ENCODE results near the gene DNAH3.
"Not testable (repeated sequence)": the region's sequence is repeated elsewhere in the genome, so short reads cannot be mapped to it uniquely, and the experiment has no call there.

DNAH3 gene

GRCh38 chr16:21083729-21084268 is 66.8 kb downstream of the DNAH3 start:
- H3K4me3 ChIP-seq (ENCODE audit: low read length), result no peak overlapping the region
- DNase-seq (ENCODE audit: low read depth, low spot score), result no peak

- no peak for DNase-seq (ENCODE audit: low read depth, low spot score)
- no peak overlapping the region for H3K4me3 ChIP-seq (ENCODE audit: low read length)
Measured at GRCh38 chr16:21081329-21081728, 69.3 kb downstream of the DNAH3 start.

- H3K4me3 ChIP-seq (ENCODE audit: low read length), result no peak overlapping the region
Measured at GRCh38 chr16:21078563-21078962, 72.1 kb downstream of the DNAH3 start.

GRCh38 chr16:21076186-21076883 is 74.3 kb downstream of the DNAH3 start:
- H3K4me3 ChIP-seq (ENCODE audit: low read length), result no peak overlapping the region

More at GRCh38 chr16:21078563-21078962, 72.1 kb downstream of the DNAH3 start:
- no peak for DNase-seq (ENCODE audit: low read depth, low spot score)

GRCh38 chr16:21075252-21075651 is 75.4 kb downstream of the DNAH3 start:
- no peak for DNase-seq (ENCODE audit: low read depth, low spot score)
- no peak overlapping the region for H3K4me3 ChIP-seq (ENCODE audit: low read length)

More at GRCh38 chr16:21076186-21076883, 74.3 kb downstream of the DNAH3 start:
- DNase-seq (ENCODE audit: low read depth, low spot score), result no peak

GRCh38 chr16:21072976-21073375 is 77.7 kb downstream of the DNAH3 start:
- DNase-seq (ENCODE audit: low read depth, low spot score), result no peak
- no peak overlapping the region for H3K4me3 ChIP-seq (ENCODE audit: low read length)

GRCh38 chr16:21071741-21072140 is 78.9 kb downstream of the DNAH3 start:
- DNase-seq (ENCODE audit: low read depth, low spot score), result no peak
- no peak overlapping the region for H3K4me3 ChIP-seq (ENCODE audit: low read length)

GRCh38 chr16:21070564-21070963 is 80.1 kb downstream of the DNAH3 start:
- H3K4me3 ChIP-seq (ENCODE audit: low read length), result no peak overlapping the region
- DNase-seq (ENCODE audit: low read depth, low spot score), result no peak

GRCh38 chr16:21069986-21070385 is 80.7 kb downstream of the DNAH3 start:
- DNase-seq (ENCODE audit: low read depth, low spot score), result no peak
- no peak overlapping the region for H3K4me3 ChIP-seq (ENCODE audit: low read length)

- DNase-seq (ENCODE audit: low read depth, low spot score), result no peak
Measured at GRCh38 chr16:21064203-21064602, 86.4 kb downstream of the DNAH3 start.

GRCh38 chr16:21063314-21063713 is 87.3 kb downstream of the DNAH3 start:
- not testable (repeated sequence) for H3K4me3 ChIP-seq (ENCODE audit: low read length); DNase-seq (ENCODE audit: low read depth, low spot score)

More at GRCh38 chr16:21064203-21064602, 86.4 kb downstream of the DNAH3 start:
- no peak overlapping the region for H3K4me3 ChIP-seq (ENCODE audit: low read length)

- no peak overlapping the region for H3K4me3 ChIP-seq (ENCODE audit: low read length)
- no peak for DNase-seq (ENCODE audit: low read depth, low spot score)
Measured at GRCh38 chr16:21060027-21060510, 90.6 kb downstream of the DNAH3 start.

GRCh38 chr16:21057875-21058274 is 92.8 kb downstream of the DNAH3 start:
- no peak for DNase-seq (ENCODE audit: low read depth, low spot score)
- H3K4me3 ChIP-seq (ENCODE audit: low read length), result no peak overlapping the region

- H3K4me3 ChIP-seq (ENCODE audit: low read length), result no peak overlapping the region
- no peak for DNase-seq (ENCODE audit: low read depth, low spot score)
Measured at GRCh38 chr16:21056396-21056795, 94.2 kb downstream of the DNAH3 start.

- DNase-seq (ENCODE audit: low read depth, low spot score); H3K4me3 ChIP-seq (ENCODE audit: low read length): not testable (repeated sequence)
Measured at GRCh38 chr16:21055738-21056137, 94.9 kb downstream of the DNAH3 start.

GRCh38 chr16:21053590-21053989 is 97.1 kb downstream of the DNAH3 start:
- DNase-seq (ENCODE audit: low read depth, low spot score), result no peak
- no peak overlapping the region for H3K4me3 ChIP-seq (ENCODE audit: low read length)

- H3K4me3 ChIP-seq (ENCODE audit: low read length); DNase-seq (ENCODE audit: low read depth, low spot score): not testable (repeated sequence)
Measured at GRCh38 chr16:21048091-21048912, 102.3 kb downstream of the DNAH3 start.

- no peak overlapping the region for H3K4me3 ChIP-seq (ENCODE audit: low read length)
- DNase-seq (ENCODE audit: low read depth, low spot score), result no peak
Measured at GRCh38 chr16:21038197-21038596, 112.4 kb downstream of the DNAH3 start.

- no peak for DNase-seq (ENCODE audit: low read depth, low spot score)
- H3K4me3 ChIP-seq (ENCODE audit: low read length), result no peak overlapping the region
Measured at GRCh38 chr16:21037736-21038135, 112.9 kb downstream of the DNAH3 start.

- H3K4me3 ChIP-seq (ENCODE audit: low read length), result no peak overlapping the region
- DNase-seq (ENCODE audit: low read depth, low spot score), result no peak
Measured at GRCh38 chr16:21037168-21037567, 113.5 kb downstream of the DNAH3 start.
